GM19468 (cell line): ENCODE results near the gene AVPR1B.
"Not testable (repeated sequence)": the region's sequence is repeated elsewhere in the genome, so short reads cannot be mapped to it uniquely, and the experiment has no call there.

Experiments
- ATAC-seq: cut with Tn5 transposase; IDR thresholded peaks from one replicate; pipeline ENCODE4 v1.9.1; 2021; ENCODE audit warnings: mild to moderate bottlenecking, moderate library complexity, moderate number of reproducible peaks; ENCODE audit not compliant: unreplicated experiment; ENCODE audit errors: extremely low read depth

The AVPR1B gene

GRCh38 chr1:206087091-206087490 is 30.1 kb downstream of the AVPR1B start:
- ATAC-seq = no peak

DNA sequence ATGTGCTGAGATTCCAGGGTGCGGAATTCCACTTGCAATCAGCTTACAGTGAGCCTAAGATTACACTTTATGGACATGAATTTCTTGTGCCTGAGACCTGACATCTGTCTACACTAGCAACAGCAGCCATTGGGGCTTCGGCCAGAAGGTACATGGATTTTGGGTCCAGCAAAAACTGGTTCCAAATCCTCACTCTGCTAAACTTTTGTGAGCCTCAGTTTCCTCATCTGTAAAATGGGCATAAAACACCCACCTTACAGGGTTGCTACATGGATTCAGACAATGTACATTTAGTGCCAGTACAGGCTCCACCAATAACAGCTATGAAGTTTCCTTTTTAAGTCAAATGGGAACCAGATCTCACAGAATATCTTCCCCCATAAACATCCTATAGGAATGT is 33.4 kb downstream of the AVPR1B start:
- no peak for ATAC-seq

GRCh38 chr1:206082831-206083695 is 34.1 kb downstream of the AVPR1B start:
- no peak for ATAC-seq

DNA sequence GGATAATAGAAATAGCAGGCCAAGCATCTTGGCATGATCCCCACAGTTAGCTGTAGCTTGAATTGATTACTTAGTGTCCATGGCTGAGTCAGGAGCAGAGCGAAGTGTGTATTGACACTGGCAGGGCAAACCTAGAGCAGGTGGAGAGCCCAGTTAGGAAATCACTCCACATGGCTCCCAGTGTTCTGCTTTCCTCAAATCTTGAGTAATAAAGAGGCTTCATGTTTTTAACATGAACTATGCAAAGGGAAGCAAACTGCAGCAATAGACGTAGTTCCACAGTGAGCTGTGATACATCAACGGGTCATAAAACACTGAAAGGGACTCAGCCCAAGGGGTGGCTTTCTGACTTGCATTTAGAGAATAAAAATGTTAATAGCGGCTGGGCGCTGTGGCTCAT is 35.3 kb downstream of the AVPR1B start:
- ATAC-seq = no peak

DNA sequence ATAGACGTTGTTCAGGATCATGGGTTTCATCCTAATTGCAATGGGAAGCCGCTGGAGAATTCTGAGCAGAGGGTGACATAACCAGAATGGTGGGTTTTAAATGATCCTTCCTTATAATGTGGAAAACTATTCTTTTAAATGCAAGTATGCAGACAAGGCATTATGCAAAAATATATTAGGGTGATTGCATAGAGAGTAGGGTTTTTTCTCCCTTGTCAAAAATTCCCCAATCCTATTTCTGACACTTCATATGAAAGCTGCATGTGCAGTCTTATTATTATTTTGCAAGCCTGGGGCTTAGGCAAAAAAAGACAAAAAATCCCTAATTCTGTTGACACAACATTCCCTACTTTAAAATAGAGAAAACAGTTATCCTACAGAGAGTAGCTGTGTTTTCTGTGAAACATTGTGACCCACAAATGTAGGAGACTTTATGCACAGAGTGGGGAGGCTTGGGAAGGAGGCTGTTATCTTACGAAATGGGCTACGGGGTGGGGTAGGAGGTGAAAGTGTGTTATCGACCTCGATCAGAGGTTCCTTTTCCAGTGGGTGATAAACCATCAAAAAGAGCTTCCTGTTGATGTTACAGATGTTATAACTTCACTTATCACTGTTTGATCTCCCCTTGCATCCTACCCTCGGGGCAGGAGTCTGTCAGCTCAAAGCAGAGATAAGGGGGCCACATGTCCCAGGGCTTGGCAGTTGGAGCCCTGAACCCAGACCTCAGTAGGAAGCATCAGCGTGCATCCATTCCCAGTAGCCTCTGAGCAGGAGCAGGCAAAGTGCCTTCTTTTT is 37.0 kb downstream of the AVPR1B start:
- no peak for ATAC-seq

DNA sequence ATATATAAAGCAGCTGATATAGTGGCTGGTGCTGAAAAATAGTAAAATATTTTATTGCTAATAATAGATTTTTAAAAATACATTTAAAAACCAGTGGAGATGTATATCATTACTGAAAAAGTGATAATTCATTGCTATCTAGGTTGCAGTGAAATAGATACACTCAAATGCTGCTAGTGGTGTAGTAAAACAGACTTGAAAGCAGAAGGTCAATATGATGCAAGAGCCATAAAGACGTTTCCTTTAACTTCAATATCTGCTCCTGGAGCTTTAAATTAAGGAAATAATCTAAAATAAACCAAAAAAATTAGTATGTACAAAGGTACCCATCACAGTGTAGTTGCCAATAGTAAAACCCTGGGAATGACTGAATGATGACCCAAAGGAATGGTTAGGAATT is 38.1 kb downstream of the AVPR1B start:
- ATAC-seq = no peak

DNA sequence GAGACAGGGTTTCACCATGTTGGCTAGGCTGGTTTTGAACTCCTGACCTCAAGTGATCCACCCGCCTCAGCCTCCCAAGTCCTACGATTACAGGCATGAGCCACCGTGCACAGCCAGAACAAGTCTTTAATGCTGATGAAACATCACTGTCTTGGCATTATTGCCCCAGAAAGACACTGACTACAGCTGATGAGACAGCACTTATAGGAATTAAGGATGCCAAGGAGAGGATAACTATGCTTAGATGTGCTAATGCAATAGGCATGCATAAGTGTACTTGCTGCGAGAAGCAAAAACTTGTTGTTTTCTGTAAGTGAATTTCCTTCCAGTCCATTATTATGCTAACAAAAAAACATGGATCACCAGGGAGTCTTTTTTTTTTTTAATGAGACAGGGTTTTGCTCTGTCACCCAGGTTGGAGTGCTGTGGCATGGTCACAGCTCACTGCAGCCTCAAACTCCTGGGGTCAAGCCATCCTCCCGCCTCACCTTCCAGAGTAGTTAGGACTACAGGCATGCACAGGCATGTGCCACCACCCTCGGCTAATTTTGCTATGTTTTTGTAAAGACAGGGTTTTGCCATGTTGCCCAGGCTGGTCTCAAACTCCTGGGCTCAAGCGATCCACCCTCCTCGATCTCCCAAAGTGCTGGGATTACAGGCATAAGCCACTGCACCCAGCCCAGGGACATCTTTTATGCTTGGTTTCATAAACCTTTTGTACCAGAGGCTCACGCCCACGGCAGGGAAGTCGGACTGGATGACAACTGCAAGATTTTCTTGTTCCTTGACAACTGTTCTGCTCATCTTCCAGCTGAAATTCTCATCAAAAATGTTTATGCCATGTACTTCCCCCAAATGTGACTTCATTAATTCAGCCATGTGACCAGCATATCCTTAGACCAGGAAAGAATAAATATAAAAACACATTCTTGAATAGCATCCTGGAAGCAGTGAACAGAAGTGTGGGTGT is 41.1 kb downstream of the AVPR1B start:
- ATAC-seq = no peak

DNA sequence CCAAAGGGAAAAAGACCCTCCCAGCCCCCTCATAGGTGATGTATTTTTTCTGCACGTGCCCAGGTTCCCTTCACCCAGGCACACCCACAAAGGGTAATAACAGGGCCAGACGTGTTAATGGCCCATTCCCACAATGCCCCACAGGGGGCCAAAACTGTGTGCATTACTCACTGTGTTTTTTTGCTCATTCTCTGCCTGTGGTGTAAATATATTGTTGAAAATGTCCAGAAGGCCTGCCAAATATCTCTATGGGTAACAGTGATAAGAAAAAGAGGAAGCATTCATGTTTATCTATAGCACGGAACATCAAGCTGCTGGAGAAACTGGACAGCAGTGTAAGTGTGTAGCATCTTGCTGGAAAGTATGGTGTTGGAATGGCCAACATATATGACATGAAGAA is 42.3 kb downstream of the AVPR1B start:
- ATAC-seq = no peak

DNA sequence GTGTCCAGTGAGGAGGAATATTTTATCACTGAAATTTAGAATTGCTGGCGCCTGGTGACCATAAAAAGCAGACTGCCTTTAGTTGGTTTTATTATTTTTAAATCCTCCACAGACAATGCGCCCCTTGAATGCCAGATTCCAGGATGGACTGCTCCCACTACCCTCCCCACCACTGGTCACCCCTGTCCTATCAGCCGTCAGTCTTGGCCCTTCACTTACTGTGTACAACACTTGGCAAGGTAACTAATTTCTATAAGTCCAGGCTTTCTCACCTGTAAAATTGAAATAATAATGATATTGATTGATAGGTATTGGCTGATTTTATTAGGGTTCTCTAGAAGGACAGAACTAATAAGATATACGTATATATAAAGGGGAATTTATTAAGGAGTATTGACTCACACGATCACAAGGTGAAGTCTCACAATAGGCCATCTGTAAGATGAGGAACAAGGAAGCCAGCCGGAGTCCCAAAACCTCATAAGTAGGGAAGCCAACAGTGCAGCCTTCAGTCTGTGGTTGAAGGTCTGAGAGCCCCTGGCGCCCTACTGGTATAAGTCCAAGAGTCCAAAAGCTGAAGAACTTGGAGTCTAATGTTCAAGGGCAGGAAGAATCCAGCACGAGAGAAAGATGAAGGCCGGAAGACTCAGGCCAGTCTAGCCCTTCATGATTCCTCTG is 46.4 kb downstream of the AVPR1B start:
- ATAC-seq = no peak

- no peak for ATAC-seq
Observed at GRCh38 chr1:206068314-206068713, 48.9 kb downstream of the AVPR1B start.

DNA sequence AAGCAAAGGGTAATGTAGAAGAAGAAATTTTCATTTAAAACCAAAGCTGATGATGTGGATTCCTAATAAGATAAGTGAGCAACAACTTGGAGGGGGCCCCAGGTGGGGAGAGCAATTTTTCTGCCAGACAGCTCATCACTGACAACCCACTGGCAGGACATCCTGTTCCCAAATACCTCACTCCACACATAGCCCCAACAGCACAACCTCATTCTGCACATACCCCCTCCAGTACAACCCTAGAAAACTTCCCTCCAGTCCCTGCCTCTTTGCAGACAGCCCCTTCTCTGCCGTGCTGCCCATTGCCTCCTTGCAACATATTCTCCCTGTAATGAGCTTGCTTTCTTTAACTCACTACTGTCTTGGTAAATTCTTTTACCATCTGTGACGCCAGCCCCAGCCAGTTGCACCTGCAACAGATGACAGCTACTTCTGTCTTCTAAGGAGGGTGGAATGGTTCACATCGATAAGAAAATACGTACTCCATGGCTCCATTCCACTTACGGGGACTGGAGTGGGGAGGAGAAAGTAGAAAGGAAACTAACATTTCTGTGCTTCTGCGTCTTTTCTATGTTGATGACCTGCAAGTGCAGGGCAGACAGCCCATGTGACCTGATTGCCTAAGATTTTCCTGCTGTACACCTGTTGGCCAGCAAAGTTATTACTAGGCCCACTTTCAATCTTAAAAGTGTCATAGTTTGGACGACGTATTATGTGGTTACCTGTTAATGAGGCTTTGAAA is 49.5 kb downstream of the AVPR1B start:
- ATAC-seq = no peak

GRCh38 chr1:206066479-206067171 is 50.6 kb downstream of the AVPR1B start:
- ATAC-seq = peak; percentile 63

GRCh38 chr1:206065547-206066145 is 51.5 kb downstream of the AVPR1B start:
- ATAC-seq = no peak

DNA sequence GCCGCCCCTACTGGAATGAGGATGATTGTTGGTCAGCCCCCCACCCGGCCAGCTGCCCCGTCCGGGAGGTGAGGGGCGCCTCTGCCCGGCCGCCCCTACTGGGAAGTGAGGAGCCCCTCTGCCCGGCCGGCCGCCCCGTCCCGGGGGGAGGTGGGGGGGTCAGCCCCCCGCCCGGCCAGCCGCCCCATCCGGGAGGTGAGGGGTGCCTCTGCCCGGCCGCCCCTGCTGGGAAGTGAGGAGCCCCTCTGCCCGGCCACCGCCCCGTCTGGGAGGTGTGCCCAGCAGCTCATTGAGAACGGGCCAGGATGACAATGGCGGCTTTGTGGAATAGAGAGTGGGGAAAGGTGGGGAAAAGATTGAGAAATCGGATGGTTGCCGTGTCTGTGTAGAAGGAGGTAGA is 52.7 kb downstream of the AVPR1B start:
- ATAC-seq = not testable (repeated sequence)

DNA sequence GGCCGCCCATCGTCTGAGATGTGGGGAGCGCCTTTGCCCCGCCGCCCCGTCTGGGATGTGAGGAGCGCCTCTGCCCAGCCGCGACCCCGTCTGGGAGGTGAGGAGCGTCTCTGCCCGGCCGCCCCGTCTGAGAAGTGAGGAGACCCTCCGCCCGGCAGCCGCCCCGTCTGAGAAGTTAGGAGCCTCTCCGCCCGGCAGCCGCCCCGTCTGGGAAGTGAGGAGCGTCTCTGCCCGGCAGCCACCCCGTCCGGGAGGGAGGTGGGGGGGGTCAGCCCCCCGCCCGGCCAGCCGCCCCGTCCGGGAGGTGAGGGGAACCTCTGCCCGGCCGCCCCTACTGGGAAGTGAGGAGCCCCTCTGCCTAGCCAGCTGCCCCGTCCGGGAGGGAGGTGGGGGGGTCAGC is 53.2 kb downstream of the AVPR1B start:
- not testable (repeated sequence) for ATAC-seq

DNA sequence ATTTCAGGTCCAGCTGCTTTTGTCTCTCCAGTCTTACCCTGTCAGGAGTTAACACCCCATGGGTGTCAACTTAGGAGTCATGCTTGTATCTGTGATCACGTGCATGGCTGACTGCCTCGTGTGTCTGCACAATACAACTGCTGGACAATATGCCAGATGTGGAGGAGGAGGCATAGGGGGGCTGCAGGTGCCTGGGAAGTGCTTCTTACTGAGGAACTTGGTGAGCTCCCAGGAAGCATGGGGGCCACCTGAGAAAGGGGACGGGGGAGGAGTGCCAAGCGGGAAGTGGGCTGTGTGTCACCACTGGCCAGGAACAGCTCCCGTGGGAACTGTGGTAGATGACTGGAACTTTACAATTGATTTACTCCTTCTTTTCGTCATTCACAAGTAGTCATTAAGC is 54.7 kb downstream of the AVPR1B start:
- no peak for ATAC-seq

- no peak for ATAC-seq
Observed at GRCh38 chr1:206060844-206061243, 56.3 kb downstream of the AVPR1B start.
